SW 1271 (cell line): ENCODE measurements around the gene DCST2.

Source experiments
- DNase-seq, 2 experiments: peaks; one replicate each; lab custom pipeline; 2025; lab: John Stamatoyannopoulos, UW

DCST2 gene

DNA sequence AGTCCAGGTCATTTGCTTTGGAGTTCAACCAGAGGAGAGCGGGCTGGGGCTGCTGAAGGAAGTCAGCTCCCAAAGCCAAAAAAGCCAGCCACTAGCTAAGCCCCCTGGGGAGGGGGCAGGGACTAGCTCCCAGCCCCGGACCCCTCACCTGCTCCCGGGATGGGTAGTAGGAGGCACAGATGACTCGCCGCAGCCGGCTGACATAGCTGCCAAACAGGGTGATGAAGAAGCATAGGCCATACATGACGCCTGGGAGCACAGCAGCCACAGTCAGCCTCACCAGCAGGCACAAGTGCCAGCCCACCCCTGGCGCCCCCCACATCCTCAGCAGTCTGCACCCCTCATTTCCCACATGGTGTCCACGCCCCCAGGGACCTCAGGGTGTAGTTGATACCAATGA is 7.4 kb downstream of the DCST2 start:
- no peak for DNase-seq

DNA sequence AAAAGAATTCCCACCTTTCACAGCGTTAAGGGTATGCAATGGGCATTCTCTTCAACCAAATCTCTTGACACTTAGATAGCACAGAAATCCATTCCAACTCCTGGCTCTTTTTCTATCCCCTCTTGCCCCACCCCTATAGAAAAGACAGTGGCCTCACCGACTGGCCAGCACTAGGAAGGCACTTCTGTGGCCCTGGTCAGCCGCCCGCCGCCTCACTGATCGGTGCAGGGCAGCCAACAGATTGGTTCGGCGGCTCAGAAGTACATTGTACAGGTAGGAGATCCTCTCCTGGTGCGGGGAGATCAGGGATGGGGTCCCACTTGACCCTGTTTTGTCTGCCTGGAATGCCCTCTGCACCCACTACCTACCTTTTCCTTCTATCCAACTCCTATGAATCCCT is 9.3 kb downstream of the DCST2 start:
- DNase-seq = no peak

DNA sequence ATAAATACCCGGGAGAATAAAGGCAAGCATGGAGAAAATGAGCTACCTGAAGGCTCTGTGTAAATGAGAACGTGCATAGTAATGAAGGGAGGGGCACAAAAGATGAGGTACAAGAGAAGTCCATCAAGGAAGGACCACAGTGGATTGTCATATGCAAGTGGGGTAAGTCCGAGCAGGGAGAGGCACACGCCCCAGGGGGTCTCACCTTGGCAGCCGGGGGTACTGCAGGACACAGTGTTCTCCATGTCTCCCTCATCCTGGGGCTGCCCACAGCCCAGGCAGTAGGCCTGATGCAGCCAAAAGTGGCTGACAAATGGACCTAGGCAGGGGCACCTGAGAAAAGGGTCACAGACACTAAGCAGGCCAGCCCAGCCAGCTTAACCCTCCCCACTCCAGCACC is 10.0 kb downstream of the DCST2 start:
- DNase-seq = no peak

DNA sequence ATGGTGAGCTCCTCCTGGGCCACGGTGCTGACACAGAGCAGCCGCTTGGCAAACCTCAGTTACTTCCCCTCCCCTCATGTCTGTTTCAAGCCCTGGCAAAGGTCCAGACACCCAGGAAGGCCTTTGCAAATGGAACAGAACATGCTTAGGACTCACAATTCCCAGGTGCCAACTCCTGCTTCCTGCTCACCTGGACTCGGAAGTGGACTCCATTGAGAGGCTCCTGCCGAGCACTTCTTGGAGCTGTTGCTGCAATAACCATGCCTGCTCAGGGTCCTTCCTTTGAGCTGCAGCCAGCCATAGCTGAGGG is 10.7 kb downstream of the DCST2 start:
- DNase-seq = no peak

DNA sequence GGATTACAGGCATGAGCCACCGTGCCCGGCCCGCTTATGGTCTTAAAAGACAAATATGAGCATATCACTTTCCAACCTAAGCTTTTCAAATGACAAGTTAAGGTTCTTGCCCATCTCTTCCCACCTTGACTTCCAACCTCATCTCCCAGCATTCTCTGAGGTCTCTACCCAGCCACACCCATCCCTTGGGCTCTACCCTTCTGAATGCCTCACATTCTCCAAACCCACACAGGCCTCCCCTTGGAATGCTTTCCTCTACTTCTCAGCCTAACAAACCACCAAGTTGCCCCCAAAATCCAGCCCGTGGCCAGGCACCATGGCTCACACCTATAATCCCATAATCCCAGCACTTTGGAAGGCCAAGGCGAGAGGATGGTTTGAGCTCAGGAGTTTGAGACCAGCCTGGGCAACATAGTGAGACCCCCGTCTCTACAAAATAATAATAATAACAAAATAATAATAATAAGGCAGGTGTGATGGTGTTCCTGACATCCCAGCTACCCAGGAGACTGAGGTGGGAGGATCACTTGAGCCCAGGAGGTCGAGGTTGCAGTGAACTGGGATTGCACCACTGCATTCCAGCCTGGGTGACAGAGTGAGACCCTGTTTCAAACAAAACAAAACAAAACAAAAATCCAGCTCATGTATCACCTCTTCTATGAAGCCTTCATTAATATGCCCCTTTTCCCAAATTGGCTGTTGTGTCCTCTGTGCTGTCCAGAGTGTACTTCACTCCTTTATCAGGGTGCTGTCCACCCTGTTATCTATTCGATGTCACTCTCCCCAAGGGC is 11.2 kb downstream of the DCST2 start:
- no peak for DNase-seq

DNA sequence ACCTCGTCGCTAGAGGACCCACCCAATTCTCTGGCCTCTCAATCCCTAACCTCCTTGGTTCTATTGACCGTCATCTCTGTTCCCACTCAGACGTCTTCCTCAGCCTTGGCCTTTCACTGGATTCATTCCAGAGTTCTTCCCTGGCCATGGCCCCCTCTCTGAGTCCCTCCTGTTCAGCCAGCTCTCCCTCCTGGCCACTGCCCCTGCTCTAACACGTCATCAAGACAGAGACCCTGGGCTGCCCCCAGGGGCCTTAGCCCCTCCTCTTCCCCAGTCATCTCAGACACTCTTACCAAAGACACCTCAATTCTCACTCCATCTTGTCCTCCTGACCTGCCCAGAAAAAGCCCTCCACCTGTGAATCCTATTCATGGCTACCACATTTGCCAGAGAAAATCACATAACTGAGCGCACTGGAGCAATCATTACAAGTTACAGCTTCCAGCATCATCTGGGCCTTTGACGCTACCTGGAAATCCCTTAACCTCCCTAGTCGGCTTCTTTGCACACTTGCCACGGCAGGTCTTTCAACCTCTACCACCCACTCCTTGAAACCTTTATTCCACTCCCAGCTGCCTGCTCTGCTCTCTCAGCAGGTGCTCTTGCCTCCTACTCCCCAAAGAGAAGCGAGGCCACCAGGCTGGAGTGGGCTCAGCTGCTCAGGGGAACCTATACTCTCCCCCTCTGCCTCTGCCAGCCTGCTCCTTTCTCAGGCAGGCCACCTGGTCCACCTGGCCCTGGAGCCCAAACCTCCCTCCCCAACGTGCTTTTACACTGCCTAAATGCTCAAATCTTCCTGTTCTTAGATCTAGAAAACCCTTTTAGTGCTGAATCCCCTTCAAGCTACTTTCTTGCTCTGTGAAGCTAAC is 14.0 kb downstream of the DCST2 start:
- no peak for DNase-seq

DNA sequence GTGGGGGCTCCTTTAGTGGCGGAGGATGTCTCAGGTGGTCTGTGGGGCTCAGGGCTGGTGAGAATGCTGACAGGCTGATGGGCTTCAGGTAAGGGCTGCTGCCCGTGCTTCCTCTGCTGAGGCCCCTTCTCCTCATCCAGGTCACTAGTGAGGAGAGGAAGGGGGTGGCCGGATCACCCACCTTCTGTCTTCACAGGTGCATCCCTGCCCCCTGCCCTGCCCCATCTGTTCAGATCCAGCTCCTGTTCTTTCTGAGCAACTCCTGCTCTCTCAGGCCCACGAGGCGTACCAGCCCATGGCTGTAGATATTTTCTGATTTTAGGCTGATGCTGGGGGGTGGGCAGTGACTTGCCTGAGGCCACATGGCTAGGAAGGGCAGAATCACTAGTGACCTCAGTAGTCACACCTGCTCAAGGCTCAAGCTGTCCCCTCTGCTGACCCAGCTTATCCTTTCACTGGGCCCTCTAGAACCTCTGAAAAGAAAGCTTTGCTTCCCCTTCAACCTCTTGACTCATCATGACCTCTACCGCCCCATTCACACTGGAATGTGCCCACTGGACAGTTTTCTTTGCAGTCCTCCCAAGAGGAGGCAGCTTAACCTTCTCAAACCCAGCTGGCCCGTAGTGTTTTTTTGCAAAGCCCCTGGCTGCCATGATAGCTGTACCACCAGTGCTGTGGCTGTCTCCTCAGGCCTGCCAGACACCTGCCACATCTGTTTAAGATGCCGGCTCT is 14.8 kb downstream of the DCST2 start:
- no peak for DNase-seq

DNA sequence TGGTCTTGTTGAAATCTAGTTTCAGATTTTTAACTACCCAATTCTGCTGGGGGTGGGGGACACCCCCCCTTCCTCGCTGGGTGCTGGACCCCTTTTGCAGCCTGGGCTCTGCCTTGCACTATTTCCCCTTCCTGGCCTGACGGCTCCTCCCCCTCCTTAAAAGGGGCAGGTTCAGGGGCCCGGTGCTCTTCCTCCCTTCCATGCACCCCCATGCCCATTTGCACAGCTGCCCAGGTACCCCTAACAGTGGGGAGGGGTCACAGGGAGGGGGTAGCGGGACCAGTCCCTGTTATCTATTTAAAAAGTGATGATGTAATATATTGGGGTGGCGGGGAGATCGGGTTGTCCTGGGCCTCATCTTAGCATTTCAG is 15.7 kb downstream of the DCST2 start:
- no peak for DNase-seq

DNA sequence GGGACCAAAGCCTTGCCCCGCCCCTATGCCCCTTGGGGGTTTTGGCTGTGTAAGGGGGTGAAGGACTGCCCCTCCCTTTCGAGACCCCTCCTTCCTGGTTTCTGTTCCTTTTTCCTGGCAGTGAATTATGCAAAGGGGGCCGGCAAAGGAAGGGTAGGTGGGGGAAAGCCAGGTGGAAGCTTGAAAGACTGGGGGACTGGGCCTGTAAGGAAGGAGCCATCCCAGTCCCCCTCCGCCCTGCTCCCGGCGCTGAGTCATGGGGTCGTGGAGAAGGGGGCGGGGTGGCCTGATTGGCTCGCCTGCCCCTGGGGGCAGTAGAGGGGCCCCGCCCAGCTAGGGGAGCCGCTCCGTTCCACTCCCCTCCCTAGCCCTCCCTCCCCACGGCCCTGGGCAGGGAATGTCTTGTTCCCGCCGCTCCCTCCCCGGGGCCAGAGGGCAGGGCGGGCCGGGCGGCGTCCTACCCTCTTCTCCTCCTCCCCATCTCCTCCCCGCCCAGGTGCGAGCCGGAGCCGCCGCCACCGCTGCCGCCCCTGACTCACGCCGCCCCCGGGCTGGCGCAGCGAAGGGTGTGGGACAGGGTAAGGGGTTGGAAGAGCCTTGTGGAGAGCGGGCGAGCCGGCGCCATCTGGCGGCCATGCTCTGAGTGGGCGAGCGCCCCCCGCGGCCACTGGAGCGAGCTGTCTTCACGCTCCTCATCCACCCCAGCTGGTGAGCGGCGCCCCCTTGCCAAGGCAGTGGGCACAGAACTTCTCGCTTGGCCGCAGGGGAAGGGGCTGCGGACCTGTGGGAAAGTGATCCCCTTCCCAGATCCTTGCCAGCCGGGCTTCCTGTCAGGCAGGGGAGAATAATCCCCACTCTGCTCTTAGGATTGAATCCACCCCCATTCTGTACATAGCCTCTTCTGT is 16.3 kb downstream of the DCST2 start:
- DNase-seq = peak; percentile 32 to 62

DNA sequence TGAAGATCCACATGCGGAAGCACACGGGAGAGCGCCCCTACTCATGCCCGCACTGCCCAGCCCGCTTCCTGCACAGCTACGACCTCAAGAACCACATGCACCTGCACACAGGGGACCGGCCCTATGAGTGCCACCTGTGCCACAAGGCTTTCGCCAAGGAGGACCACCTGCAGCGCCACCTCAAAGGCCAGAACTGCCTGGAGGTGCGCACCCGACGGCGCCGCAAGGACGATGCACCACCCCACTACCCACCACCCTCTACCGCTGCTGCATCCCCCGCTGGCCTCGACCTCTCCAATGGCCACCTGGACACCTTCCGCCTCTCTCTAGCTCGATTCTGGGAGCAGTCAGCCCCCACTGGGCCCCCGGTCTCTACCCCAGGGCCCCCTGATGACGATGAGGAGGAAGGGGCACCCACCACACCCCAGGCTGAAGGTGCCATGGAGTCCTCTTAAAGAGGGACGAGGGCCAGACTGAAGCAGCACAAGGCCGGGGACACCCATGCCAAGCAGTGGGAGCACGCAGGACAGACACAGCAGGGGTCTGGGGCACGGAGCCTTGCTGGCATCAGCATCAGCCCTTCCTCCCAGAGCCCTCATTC is 17.2 kb downstream of the DCST2 start:
- no peak for DNase-seq

DNA sequence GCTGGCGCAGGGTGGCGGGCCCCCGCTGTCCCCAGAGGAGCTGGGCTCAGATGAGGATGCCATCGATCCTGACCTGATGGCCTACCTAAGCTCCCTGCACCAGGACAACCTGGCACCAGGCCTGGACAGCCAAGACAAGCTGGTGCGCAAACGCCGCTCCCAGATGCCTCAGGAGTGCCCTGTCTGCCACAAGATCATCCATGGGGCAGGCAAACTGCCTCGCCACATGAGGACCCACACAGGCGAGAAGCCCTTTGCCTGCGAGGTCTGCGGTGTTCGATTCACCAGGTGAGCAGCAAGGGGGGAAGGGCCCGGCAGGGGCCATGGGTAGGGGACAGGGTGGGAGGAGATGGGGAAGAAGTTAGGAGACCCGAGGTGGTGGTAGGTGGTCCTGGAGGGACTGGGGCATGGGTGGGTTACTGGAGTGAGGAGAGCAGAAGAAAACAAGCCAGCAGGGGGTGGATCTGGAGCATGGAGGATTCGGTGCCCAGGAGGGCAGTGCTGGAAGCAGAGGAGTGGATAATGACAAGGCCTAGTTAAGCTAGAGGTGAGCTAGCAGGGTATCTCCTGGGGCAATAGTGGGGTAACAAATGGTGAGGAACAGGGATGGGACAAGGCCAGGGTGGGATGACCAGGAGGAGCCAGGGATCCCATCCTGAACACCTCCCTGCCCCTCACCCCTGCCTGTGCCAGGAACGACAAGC is 17.9 kb downstream of the DCST2 start:
- no peak for DNase-seq

DNA sequence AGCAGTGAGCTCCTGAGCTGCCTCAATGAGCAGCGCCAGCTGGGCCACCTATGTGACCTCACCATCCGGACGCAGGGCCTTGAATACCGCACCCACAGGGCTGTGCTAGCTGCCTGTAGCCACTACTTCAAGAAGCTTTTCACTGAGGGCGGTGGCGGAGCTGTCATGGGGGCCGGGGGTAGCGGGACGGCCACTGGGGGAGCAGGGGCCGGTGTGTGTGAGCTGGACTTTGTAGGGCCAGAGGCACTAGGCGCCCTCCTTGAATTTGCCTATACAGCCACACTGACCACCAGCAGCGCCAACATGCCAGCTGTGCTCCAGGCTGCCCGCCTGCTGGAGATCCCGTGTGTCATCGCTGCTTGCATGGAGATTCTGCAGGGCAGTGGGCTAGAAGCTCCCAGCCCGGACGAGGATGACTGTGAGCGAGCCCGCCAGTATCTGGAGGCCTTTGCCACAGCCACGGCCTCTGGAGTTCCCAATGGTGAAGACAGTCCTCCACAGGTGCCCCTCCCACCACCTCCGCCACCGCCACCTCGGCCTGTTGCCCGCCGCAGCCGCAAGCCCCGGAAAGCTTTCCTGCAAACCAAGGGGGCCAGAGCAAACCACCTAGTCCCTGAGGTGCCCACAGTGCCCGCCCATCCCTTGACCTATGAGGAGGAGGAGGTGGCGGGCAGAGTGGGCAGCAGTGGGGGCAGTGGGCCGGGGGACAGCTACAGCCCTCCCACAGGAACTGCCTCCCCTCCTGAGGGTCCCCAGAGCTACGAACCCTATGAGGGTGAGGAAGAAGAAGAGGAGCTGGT is 18.7 kb downstream of the DCST2 start:
- no peak for DNase-seq

DNA sequence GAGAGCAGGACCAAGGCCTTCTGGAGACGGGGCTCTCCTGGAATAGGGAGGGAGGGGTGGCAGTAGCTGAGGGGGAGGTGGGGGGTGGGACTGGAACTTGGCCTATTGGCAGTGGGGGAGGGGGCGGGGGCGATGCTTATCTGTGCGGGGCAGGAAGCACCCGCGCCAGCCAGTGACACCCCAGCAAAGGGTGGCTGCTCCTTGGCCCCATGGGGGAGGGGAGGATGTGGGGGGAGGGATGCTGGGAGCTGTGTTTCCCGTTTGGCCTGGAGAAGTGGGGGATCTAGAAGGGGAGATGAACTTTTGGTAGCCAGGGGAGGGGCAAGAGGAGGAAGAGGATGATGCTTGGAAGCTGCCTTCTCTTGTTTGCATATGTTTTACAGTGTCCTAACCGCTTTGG is 19.9 kb downstream of the DCST2 start:
- DNase-seq = no peak

DNA sequence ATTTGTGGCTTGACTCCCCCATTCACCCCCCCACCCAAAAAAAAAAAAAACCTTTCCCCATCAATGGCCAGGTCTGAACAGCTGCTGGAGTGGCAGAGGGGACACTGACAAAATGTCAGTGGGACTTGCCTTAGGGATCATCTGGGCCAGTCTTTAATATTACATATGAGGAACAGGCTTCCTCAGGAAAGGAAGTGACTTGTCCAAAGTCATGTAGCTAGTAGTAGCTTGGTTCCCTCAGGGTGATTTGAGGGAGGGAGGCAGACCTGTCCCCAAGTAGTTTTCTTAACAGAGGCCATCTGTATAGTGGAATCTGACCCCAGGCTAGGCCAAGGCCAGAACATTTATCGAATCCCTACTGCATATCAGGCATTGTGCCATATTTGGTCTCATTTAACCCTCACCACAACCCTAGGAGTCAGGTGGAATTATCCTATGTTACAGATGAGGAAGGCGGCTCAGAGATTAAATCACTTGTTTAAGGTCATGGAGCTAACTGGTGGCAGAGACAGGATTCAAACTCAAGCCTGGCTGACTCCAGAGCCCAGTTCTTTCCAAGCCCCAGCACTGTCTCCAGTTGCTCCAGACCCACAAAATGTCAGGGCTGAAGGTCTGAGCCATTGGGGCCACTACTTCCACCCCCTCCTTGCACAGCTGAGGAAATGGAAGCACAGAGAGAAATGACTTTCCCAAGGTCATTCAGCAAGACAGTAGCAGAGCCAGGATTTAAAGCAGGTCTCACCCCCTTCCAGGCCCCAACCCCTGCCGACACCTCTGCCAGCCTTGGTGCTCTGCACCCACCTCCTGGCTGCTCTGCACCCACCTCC is 20.6 kb downstream of the DCST2 start:
- DNase-seq = no peak

DNA sequence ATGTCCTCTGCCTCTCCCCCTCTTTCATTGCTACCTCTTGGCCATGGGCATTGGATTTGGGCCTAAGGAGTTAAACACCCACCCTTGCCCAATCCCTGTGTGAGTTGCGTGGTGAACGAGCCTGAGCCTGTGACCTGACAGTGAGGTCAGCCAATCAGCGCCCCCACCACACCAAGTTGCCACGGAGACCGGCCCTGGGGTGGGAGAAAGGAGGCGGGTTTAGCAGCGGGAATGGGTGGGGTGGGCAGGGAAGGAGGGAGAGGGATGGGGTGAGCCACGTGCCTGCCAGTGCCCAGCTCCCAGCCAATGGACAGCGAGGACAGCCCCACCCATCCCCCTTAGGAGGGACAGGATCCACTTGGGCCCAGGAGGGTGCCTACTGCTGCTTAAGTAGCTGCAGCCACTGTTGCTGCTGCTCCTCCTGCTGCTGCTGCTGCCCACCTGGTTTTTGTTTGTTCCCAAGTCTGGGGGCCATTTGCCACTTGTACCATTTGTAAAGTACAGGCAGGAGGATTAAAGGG is 21.5 kb downstream of the DCST2 start:
- DNase-seq = no peak

DNA sequence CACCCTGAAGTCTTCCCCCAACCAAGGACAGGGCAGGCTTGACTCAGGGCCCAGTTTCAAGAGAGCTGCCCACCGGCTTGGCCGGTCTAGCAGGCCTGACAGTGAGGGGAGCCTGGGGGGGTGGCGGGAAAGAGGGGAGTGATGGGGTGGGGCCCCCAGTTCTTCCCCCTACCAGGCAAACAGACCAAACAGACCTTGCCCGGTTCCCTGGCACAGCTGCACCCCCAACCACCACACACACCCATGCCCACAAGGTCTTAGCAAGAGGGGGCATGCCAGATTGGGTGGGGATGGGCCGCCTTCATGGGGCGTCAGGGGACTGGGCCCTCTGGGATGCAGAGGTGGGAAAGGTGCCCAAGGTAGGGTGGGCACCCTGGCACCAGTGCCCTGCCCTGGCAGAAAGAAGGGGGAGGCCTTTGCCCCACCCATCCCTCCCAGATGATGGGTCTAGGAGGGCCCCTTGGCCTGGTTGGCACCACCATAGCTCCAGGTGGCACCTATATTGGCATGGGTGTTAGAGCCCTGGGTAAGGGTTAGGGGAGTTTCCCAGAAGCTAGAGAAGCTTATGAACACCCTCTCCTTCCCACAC is 22.1 kb downstream of the DCST2 start:
- no peak for DNase-seq

DNA sequence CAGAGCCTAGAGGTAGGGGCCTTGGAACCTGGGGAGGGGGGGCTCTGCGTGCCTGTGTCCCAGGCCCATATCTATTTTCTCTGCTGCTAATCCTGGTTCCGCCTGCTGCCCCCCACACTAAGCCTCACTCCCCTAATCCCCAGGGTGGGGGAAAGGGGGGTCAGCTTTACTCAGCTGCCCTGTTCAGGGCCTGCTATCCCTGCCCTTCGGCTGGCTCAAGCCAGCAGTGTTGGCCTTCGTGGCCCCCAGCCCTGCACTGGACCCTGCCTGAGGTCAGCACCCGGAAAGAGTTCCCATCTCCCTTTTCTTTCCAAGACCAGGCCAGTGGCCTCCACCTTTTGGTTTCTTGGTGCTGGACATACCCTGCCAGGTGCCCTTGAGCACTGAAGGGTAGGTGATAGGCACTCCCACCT is 22.6 kb downstream of the DCST2 start:
- no peak for DNase-seq

DNA sequence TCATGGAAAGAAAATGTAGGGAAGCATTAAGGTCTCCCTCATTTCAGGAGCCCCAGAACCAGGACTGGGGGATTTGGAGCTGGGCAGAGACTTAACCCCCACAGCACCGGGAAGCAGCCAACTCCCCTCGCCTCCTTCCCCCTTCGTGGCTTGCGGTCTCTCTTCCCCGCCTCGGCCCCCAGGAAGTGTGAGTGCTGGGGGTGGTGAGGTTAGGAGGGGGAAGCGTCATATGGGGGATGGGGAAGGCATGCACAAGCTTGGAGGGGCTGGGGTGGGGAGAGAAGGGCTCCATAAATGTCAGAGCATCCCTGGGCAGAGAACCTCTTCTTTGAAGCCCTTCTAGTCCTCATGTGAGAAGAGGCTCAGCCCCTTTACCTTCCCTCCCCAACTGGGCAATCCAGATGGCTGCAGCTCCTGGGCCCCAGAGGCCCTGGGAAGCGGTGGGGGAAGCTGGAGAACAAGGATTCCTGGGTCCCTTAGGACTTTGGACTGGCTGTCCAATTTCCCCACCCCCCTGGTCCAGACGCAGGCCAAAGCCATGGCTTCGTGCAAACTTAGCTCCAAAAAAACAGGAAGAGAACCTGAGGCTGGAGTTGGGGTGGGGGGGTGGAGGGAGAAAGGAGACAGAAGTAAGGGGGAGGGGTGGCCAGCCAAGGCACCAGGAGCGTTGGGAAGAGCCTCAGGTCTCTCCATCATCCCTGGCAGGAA is 23.2 kb downstream of the DCST2 start:
- no peak for DNase-seq
